Endothelial cell of umbilical vein (primary cell): ENCODE measurements around the gene CAPN12. TPM values are rescaled to one million over a fixed set of nuclear protein-coding genes. Genes with fewer than 3 reads are reported as not detected.

ENCODE experiments used
- BruUV-seq: library from RNA; stranded (reverse); fragments of 400-500 nt; replicated peaks from 2 replicates; lab custom pipeline; 2021; lab: Mats Ljungman, UMichigan
- CTCF ChIA-PET: fragments of 300-600, 350-600 bp; sonication (Branson Sonifier 250); formaldehyde crosslinking; loops from one replicate; lab custom pipeline; 2021; ENCODE audit warnings: antibody characterized with exemption, inconsistent platforms; lab: Charles Lee
- POLR2A ChIA-PET: fragments of 300-600, 350-600 bp; sonication (Branson Sonifier 250); formaldehyde crosslinking; loops from one replicate; lab custom pipeline; 2021; ENCODE audit warnings: antibody characterized with exemption, inconsistent platforms; lab: Charles Lee
- DNase-seq: peaks from one replicate; pipeline ENCODE4 v3.0.0-alpha.2; 2011; ENCODE audit warnings: low read depth, low spot score
- FAIRE-seq: peaks from 2 replicates; lab custom pipeline; 2011; peaks lifted over from hg19 to GRCh38; lab: Jason Lieb, UNC
- H2AFZ ChIP-seq: 2 replicates; pipeline ENCODE4 v1.6.0; 2012; ENCODE audit warnings: low read depth, low read length, control low read depth, inconsistent platforms
- H3K27ac ChIP-seq: 2 replicates; pipeline ENCODE4 v1.5.1; 2011; ENCODE audit warnings: low read depth, mild to moderate bottlenecking, control low read depth, low read length, moderate library complexity; ENCODE audit not compliant: insufficient read depth
- H3K27me3 ChIP-seq, 2 experiments: 2 replicates each; pipeline versions ENCODE4 v1.6.0 to v1.6.1; 2011; ENCODE audit warnings: low read length in 2 of 2, mixed read lengths in 1 of 2; ENCODE audit not compliant: control insufficient read depth in 2 of 2, insufficient read depth in 2 of 2
- H3K36me3 ChIP-seq, 2 experiments: 2 replicates in 1 of 2; 3 replicates in 1 of 2; pipeline ENCODE4 v1.5.1; 2011; ENCODE audit warnings: low read length in 2 of 2, mild to moderate bottlenecking in 1 of 2, moderate library complexity in 1 of 2; ENCODE audit not compliant: control insufficient read depth in 2 of 2, insufficient read depth in 2 of 2; ENCODE audit errors: extremely low read depth in 1 of 2
- H3K4me1 ChIP-seq: 3 replicates; pipeline ENCODE4 v1.5.1; 2011; ENCODE audit warnings: mild to moderate bottlenecking, low read length; ENCODE audit not compliant: control insufficient read depth, insufficient read depth; ENCODE audit errors: extremely low read depth
- H3K4me2 ChIP-seq: 2 replicates; pipeline ENCODE4 v1.6.1; 2011; ENCODE audit warnings: low read length, control low read depth, mixed read lengths; ENCODE audit not compliant: insufficient read depth
- H3K4me3 ChIP-seq, 3 experiments: fragments of 200-600 bp in 1 of 3; sonication (generic), shearing (Covaris generic) in 1 of 3; replicated peaks in 1 of 3; 2 replicates each; pipeline ENCODE4 v1.5.1; 2011 to 2016; ENCODE audit warnings: control low read depth in 3 of 3, low read length in 3 of 3, mild to moderate bottlenecking in 2 of 3, inconsistent platforms in 1 of 3, low read depth in 1 of 3, moderate library complexity in 1 of 3; ENCODE audit not compliant: insufficient read depth in 1 of 3
- H3K79me2 ChIP-seq: 2 replicates; pipeline ENCODE4 v1.6.0; 2012; ENCODE audit warnings: low read length, inconsistent platforms; ENCODE audit not compliant: control insufficient read depth, insufficient read depth
- H3K9ac ChIP-seq: replicated peaks from 2 replicates; pipeline ENCODE3; 2011; ENCODE audit warnings: low read length, control low read depth; ENCODE audit not compliant: insufficient read depth; ENCODE audit errors: extremely low read depth
- H3K9me1 ChIP-seq: replicated peaks from 3 replicates; pipeline ENCODE4 v1.6.0; 2011; ENCODE audit warnings: mild to moderate bottlenecking, low read length; ENCODE audit not compliant: control insufficient read depth, insufficient read depth; ENCODE audit errors: extremely low read depth
- H3K9me3 ChIP-seq: replicated peaks from 2 replicates; pipeline ENCODE4 v1.5.1; 2012; ENCODE audit warnings: low read length, inconsistent platforms; ENCODE audit not compliant: control insufficient read depth, insufficient read depth
- H4K20me1 ChIP-seq: replicated peaks from 2 replicates; pipeline ENCODE3; 2011; ENCODE audit warnings: mild to moderate bottlenecking, low read length; ENCODE audit not compliant: control insufficient read depth, insufficient read depth; ENCODE audit errors: extremely low read depth
- CTCF ChIP-seq, 2 donors: IDR thresholded peaks; 1 replicate in 1 of 2; 2 replicates in 1 of 2; pipeline ENCODE4 v1.5.1; 2011; ENCODE audit warnings: low read length in 2 of 2, mild to moderate bottlenecking in 2 of 2, moderate library complexity in 2 of 2, control low read depth in 1 of 2, inconsistent platforms in 1 of 2, low read depth in 1 of 2; ENCODE audit not compliant: insufficient read depth in 1 of 2; ENCODE audit errors: extremely low read depth in 1 of 2
- dilution Hi-C: fragments of 300-500 bp; cut with MboI; formaldehyde crosslinking; loops from one replicate; pipeline ENCODE4 v1.15.0; 2019; ENCODE audit warnings: low sequenced_read_pairs; ENCODE audit not compliant: extremely low pct_ligation_motif_present
- intact Hi-C: fragments of 100-400 bp; cut with micrococcal nuclease; formaldehyde crosslinking; loops from one replicate; pipeline ENCODE4 v1.10.0; 2022
- polyA plus RNA-seq, 4 experiments: library from polyadenylated mRNA; depleted of rRNA in 3 of 4; stranded (reverse) in 3 of 4; unstranded in 1 of 4; fragments of >200 nt; gene quantifications; 2 replicates each; pipeline versions ENCODE4 v1.2.1 to v1.2.3, GENCODE V29; 2011 to 2012; ENCODE audit warnings: missing spikeins in 1 of 4
- total RNA-seq: library from RNA; stranded (reverse); gene quantifications from 2 replicates; pipeline ENCODE4 v1.2.3, GENCODE V29; 2021

The CAPN12 gene
- total and polyA plus RNA-seq, 2 donors (not counting 3 experiments of a cell fraction or from before 2014, with no cell fraction given) = 0.35 TPM; not detected in 1

GRCh38 chr19:38778733-38779132 lies 34.5 kb upstream of the CAPN12 start:
- CTCF ChIA-PET = interaction anchor here (0.6 to 1.1 kb wide), 5 partner anchors 9 to 94 kb away, joined by 3 to 8 read pairs (median 4); no protein-coding TSS in a partner anchor

More at GRCh38 chr19:38778733-38779132, 34.5 kb upstream of the CAPN12 start:
- no peak for TF ChIP-seq CTCF (IDR thresholded peaks at IDR 0.05; ENCODE audit: extremely low read depth in 1 of 2, insufficient read depth in 1 of 2, low read depth in 1 of 2, low read length in 2 of 2)
- intact Hi-C loops = no loop called here
- BruUV-seq = no TSS peak
- Histone ChIP-seq H3K9me3 (no peaks in the 10 kb centered on the region), H2AFZ (peak overlapping the region; percentile 8), H3K79me2 (no peaks in the 10 kb centered on the region), H3K4me2 (no peak overlapping the region), H3K36me3 (no peaks in the 10 kb centered on the region), H3K9ac (no peak overlapping the region), H3K4me3 (no peak overlapping the region), H3K4me1 (peaks cover 2% of the 10 kb centered on the region), H3K9me1 (no peaks in the 10 kb centered on the region), H3K27ac (no peak overlapping the region), H3K27me3 (peaks cover 0 to 5% of the 10 kb centered on the region in 2 experiments), H4K20me1 (no peaks in the 10 kb centered on the region)
- POLR2A ChIA-PET = interaction anchor here (0.5 kb wide), 1 partner anchor 30 kb away, joined by 4 read pairs; no protein-coding TSS in a partner anchor
- FAIRE-seq (no peak), DNase-seq (no peak)
- dilution Hi-C loops = no loop called here
